Karpas-422 (cell line): ENCODE measurements around the gene C9orf57. TPM values are rescaled to one million over a fixed set of nuclear protein-coding genes. Genes with fewer than 3 reads are reported as not detected.
"Not testable (repeated sequence)": the region's sequence is repeated elsewhere in the genome, so short reads cannot be mapped to it uniquely, and the experiment has no call there.

Experiments
- DNase-seq: peaks from one replicate; pipeline ENCODE4 v3.0.0-alpha.2; 2015
- H2AFZ ChIP-seq: fragments of 200-600 bp; sonication (generic); 2 replicates; pipeline ENCODE4 v1.6.1; 2014; ENCODE audit warnings: antibody characterized with exemption, low read length, mixed read lengths
- H3K27ac ChIP-seq: fragments of 200-600 bp; sonication (generic); 2 replicates; pipeline ENCODE4 v1.5.1; 2014; ENCODE audit warnings: mild to moderate bottlenecking, low read length, moderate library complexity
- H3K27me3 ChIP-seq: fragments of 200-600 bp; sonication (generic); 2 replicates; pipeline ENCODE4 v1.6.1; 2014; ENCODE audit warnings: low read length, mixed read lengths
- H3K36me3 ChIP-seq: fragments of 200-600 bp; sonication (generic); 2 replicates; pipeline ENCODE4 v1.6.1; 2014; ENCODE audit warnings: low read length, mixed read lengths; ENCODE audit not compliant: insufficient read depth
- H3K4me1 ChIP-seq: fragments of 200-600 bp; sonication (generic); 2 replicates; pipeline ENCODE4 v1.6.1; 2014; ENCODE audit warnings: mild to moderate bottlenecking, low read length, mixed read lengths
- H3K4me2 ChIP-seq: fragments of 200-600 bp; sonication (generic); 2 replicates; pipeline ENCODE4 v1.6.1; 2014; ENCODE audit warnings: low read length, low read depth, mild to moderate bottlenecking; ENCODE audit not compliant: poor library complexity, severe bottlenecking
- H3K4me3 ChIP-seq: fragments of 200-600 bp; sonication (generic); 2 replicates; pipeline ENCODE4 v1.5.1; 2014; ENCODE audit warnings: mild to moderate bottlenecking, antibody characterized with exemption, low read length, mixed read lengths
- H3K79me2 ChIP-seq: fragments of 200-600 bp; sonication (generic); 2 replicates; pipeline ENCODE4 v1.6.1; 2014; ENCODE audit warnings: mild to moderate bottlenecking, low read length, mixed read lengths
- H3K9ac ChIP-seq: fragments of 200-600 bp; sonication (generic); 2 replicates; pipeline ENCODE4 v1.6.0; 2014; ENCODE audit warnings: low read length
- H3K9me2 ChIP-seq: fragments of 200-600 bp; sonication (generic), shearing (Covaris generic); replicated peaks from 2 replicates; pipeline ENCODE4 v1.6.0; 2014; ENCODE audit warnings: mild to moderate bottlenecking, low read length, moderate library complexity; ENCODE audit not compliant: insufficient read depth
- H3K9me3 ChIP-seq: fragments of 300-700, 200-600 bp; sonication (generic); 2 replicates; pipeline ENCODE4 v1.6.1; 2014; ENCODE audit warnings: low read length, mixed read lengths
- H4K20me1 ChIP-seq: fragments of 200-600 bp; sonication (generic); 2 replicates; pipeline ENCODE4 v1.6.1; 2014; ENCODE audit warnings: mild to moderate bottlenecking, antibody characterized with exemption, low read length, low read depth; ENCODE audit not compliant: insufficient read depth
- total RNA-seq: library from RNA; depleted of rRNA; stranded (reverse); fragments of >200 nt; shearing (Covaris generic); gene quantifications from 2 replicates; pipeline ENCODE4 v1.2.3, GENCODE V29; 2014; ENCODE audit warnings: low replicate concordance; rRNA removed

Gene C9orf57, protein sequence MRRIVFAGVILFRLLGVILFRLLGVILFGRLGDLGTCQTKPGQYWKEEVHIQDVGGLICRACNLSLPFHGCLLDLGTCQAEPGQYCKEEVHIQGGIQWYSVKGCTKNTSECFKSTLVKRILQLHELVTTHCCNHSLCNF
- total RNA-seq = not detected in 2 replicates

GRCh38 chr9:72060513-72060912 is at the start of gene C9orf57:
Gene C9orf57 (minus strand): TSS chr9:72060613. CDS start chr9:72059331, 1,282 bp downstream.
- Histone ChIP-seq H3K79me2 (no peaks in the 10 kb centered on the region), H3K27me3 (no peaks in the 10 kb centered on the region), H3K9me3 (no peaks in the 10 kb centered on the region), H3K36me3 (no peaks in the 10 kb centered on the region), H3K27ac (no peak within 1 kb of the TSS), H3K4me1 (no peaks in the 10 kb centered on the region), H3K9ac (no peak within 1 kb of the TSS), H3K4me2 (no peak within 1 kb of the TSS), H3K9me2 (no peaks in the 10 kb centered on the region), H3K4me3 (no peak within 1 kb of the TSS), H2AFZ (no peak within 1 kb of the TSS), H4K20me1 (no peaks in the 10 kb centered on the region)
- DNase-seq = no peak

DNA sequence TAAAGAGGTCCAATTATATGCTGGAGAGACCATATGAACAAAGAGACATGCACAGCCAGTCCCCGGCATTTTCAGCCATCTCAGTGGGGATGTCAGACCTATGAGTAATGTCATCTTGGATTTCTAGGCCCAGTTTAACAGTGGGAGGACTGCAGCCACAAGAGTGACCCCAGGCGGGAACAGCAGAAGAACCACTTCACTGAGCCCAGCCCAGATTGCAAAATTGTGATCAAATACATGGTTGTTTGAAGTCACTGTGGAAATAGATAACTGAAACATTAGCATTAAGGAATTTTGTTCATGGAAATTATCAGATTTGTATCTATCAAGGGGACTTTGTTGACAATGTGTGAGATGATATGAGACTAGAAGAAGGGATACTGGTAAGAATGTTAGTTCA is 42.1 kb upstream of the C9orf57 start:
- no peak overlapping the region for H3K27ac ChIP-seq
- no peak overlapping the region for H3K4me2 ChIP-seq
- no peaks in the 10 kb centered on the region for H3K9me3 ChIP-seq
- H3K4me3 ChIP-seq = no peak overlapping the region
- no peak overlapping the region for H3K9ac ChIP-seq
- DNase-seq = no peak
- no peaks in the 10 kb centered on the region for H3K79me2 ChIP-seq
- H4K20me1 ChIP-seq = no peaks in the 10 kb centered on the region
- H3K4me1 ChIP-seq = no peaks in the 10 kb centered on the region
- no peak overlapping the region for H2AFZ ChIP-seq
- H3K9me2 ChIP-seq = no peaks in the 10 kb centered on the region
- H3K27me3 ChIP-seq = no peaks in the 10 kb centered on the region
- H3K36me3 ChIP-seq = no peaks in the 10 kb centered on the region

- not testable (repeated sequence) for H3K27ac ChIP-seq, H3K9me2 ChIP-seq, H3K27me3 ChIP-seq, H4K20me1 ChIP-seq, H3K9ac ChIP-seq, H3K4me2 ChIP-seq, H3K4me3 ChIP-seq, H3K4me1 ChIP-seq, H3K9me3 ChIP-seq, H2AFZ ChIP-seq, H3K79me2 ChIP-seq, DNase-seq, H3K36me3 ChIP-seq
Measured at GRCh38 chr9:72095520-72095919, 35.1 kb upstream of the C9orf57 start.

- Histone ChIP-seq H3K9me2 (no peaks in the 10 kb centered on the region), H3K4me3 (no peak overlapping the region), H3K79me2 (no peaks in the 10 kb centered on the region), H3K27me3 (no peaks in the 10 kb centered on the region), H3K9ac (no peak overlapping the region), H3K9me3 (no peaks in the 10 kb centered on the region), H4K20me1 (no peaks in the 10 kb centered on the region), H3K4me1 (no peaks in the 10 kb centered on the region), H2AFZ (no peak overlapping the region), H3K4me2 (no peak overlapping the region), H3K27ac (no peak overlapping the region), H3K36me3 (no peaks in the 10 kb centered on the region)
- no peak for DNase-seq
Measured at GRCh38 chr9:72092820-72093219, 32.4 kb upstream of the C9orf57 start.

DNA sequence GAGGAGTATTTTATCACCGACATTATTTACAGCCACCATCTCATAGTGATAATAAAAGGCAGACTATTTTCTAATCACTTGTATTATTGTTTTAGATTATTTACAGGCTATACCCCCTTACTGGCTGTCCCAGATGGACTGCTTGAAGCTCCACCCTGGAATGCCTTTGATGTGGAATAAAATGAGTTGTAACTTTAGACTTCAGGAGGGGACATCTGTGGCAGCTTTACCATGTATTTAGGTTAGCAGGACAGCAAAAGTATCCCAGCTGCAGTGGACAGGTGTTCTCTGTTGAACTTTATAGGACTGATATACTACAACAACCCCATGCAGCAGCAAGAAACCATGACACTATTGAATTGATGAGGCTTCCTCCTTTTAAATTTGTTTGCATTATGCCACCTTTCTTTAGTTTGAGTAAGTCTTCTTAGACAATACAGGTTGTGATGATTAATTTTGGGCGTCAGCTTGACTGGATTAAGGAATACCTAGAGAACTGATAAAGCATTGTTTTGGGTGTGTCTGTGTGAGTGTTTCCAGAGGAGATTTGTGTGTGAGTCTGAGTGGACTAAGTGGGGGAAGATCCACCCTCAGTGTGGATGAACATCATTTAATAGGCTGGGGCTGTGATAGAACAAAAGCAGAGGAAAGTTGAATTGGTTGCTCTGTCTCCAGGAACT is 29.2 kb upstream of the C9orf57 start:
- H3K36me3 ChIP-seq = no peaks in the 10 kb centered on the region
- no peak overlapping the region for H3K4me2 ChIP-seq
- no peaks in the 10 kb centered on the region for H3K79me2 ChIP-seq
- H3K27ac ChIP-seq = no peak overlapping the region
- DNase-seq = no peak
- H3K27me3 ChIP-seq = no peaks in the 10 kb centered on the region
- no peak overlapping the region for H3K4me3 ChIP-seq
- H2AFZ ChIP-seq = no peak overlapping the region
- H4K20me1 ChIP-seq = no peaks in the 10 kb centered on the region
- no peak overlapping the region for H3K9ac ChIP-seq
- H3K9me3 ChIP-seq = no peaks in the 10 kb centered on the region
- no peaks in the 10 kb centered on the region for H3K4me1 ChIP-seq
- no peaks in the 10 kb centered on the region for H3K9me2 ChIP-seq

DNA sequence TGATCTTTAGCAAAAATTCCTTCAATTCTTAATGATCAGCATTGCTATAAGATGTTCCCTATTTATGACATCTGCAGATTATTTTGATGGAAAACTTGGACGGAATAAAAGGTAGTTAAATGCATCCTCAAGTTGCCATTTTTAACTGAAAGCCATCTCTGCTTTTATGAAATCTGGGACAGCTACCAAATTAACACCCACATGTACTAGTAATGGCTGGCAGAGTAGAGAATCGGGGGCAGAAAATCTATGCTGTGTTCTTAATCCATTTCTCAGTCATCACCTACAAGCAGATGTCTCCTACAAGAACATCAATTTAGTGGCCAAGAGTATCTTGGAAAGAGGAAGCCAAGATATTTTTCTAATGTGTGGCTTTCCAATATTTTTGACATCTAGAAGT is 22.1 kb upstream of the C9orf57 start:
- Histone ChIP-seq H3K4me2 (no peak overlapping the region), H3K36me3 (no peaks in the 10 kb centered on the region), H3K4me3 (no peak overlapping the region), H3K79me2 (no peaks in the 10 kb centered on the region), H3K9me3 (no peaks in the 10 kb centered on the region), H3K9me2 (no peaks in the 10 kb centered on the region), H4K20me1 (no peaks in the 10 kb centered on the region), H3K4me1 (no peaks in the 10 kb centered on the region), H2AFZ (no peak overlapping the region), H3K27me3 (no peaks in the 10 kb centered on the region), H3K9ac (no peak overlapping the region), H3K27ac (no peak overlapping the region)
- DNase-seq = no peak

DNA sequence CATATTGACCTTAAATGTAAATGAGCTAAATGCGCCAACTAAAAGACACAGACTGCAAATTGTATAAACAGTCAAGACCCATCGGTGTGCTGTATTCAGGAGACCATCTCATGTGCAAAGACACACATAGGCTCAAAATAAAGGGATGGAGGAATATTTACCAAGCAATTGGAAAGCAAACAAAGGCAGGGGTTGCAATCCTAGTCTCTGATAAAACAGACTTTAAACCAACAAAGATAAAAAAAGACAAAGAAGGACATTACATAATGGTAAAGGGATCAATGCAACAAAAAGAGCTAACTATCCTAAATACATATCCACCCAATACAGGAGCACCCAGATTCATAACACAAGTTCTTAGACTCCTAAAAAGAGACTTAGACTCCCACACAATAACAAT is 14.3 kb upstream of the C9orf57 start:
- H4K20me1 ChIP-seq, H3K27me3 ChIP-seq, H3K4me3 ChIP-seq, H2AFZ ChIP-seq, H3K27ac ChIP-seq, H3K9me2 ChIP-seq, H3K36me3 ChIP-seq, H3K4me2 ChIP-seq, H3K79me2 ChIP-seq, H3K9ac ChIP-seq, H3K4me1 ChIP-seq, DNase-seq, H3K9me3 ChIP-seq: not testable (repeated sequence)

DNA sequence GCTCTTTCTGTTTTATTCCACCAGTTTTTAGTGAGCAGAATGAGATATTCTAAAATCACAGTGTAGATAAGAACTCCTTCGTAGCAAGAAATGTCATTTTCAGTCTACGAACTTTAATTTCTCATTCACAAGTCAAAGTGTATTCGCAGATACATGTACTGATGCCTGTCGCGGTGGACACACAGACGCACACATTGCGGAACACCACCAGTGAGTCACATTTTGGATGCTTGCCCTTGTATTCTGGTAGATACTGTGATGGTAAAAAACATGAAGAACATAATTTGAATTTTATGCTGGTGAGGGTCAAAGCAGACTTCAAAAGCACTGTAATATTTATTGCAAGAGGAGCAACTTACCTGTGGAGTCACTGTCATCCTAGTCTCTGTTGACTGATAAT is 4.7 kb upstream of the C9orf57 start:
- Histone ChIP-seq H3K4me2 (no peak overlapping the region), H3K9me2 (no peaks in the 10 kb centered on the region), H3K4me1 (no peaks in the 10 kb centered on the region), H3K36me3 (no peaks in the 10 kb centered on the region), H3K4me3 (no peak overlapping the region), H3K27ac (no peak overlapping the region), H3K9me3 (no peaks in the 10 kb centered on the region), H4K20me1 (no peaks in the 10 kb centered on the region), H3K9ac (no peak overlapping the region), H3K27me3 (no peaks in the 10 kb centered on the region), H2AFZ (no peak overlapping the region), H3K79me2 (no peaks in the 10 kb centered on the region)
- DNase-seq = no peak
